ENCODE measurements around the gene MANEA.
"Not testable (repeated sequence)": the region's sequence is repeated elsewhere in the genome, so short reads cannot be mapped to it uniquely, and the experiment has no call there.

The MANEA gene, protein sequence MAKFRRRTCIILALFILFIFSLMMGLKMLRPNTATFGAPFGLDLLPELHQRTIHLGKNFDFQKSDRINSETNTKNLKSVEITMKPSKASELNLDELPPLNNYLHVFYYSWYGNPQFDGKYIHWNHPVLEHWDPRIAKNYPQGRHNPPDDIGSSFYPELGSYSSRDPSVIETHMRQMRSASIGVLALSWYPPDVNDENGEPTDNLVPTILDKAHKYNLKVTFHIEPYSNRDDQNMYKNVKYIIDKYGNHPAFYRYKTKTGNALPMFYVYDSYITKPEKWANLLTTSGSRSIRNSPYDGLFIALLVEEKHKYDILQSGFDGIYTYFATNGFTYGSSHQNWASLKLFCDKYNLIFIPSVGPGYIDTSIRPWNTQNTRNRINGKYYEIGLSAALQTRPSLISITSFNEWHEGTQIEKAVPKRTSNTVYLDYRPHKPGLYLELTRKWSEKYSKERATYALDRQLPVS

DNA sequence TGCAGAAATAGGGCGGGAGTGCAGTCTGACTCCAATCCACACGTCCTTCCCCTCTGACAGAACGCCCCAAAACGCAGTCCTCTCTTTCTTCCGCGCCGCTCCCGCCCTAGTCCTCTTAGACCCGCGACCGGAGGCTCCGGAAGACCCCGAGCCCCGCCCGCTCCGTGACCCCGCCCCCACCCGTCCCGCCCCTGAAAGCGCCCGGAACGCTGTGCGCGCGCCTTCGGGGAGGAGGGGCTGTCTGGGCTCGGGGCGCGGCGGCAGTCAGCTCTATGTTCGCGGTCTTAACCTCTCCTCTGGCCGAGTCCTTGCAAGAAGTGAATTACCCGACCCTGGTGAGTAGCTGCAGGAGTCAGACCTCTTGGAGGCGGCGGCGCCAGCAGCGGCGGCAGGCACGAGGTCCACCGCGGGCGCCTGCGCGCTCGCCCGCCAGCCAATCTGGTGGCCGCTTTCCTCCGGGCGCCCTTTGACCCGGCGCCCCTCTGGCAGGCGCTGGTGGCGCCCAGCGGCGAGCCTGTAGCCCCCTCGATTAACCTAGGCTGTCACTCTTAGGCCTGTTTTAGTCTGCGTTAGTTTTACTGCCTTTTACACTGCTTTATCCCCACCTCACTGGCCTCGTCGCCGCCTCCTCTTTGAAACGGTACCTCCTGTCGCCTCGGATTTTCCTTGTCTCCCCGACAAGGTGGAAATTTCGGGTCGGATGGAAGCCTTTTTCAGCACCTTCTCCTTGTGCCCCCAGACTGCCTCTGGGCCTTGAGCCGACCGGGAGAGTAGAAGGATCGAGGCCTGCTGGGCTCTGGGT, at the start of gene MANEA:
Gene MANEA, plus strand, starts transcription at position 232 of the 802 bp plus-strand sequence. CDS start 8,905 bp downstream, outside the sequence.
- peak; percentile 88 to 89 for DNase-seq
- TF ChIP-seq POLR2A (IDR thresholded peaks at IDR 0.05; ENCODE audit: low read length) (peak; percentile 53), GATA1 (IDR thresholded peaks at IDR 0.05; ENCODE audit: low read depth, low read length) (no peak)

DNA sequence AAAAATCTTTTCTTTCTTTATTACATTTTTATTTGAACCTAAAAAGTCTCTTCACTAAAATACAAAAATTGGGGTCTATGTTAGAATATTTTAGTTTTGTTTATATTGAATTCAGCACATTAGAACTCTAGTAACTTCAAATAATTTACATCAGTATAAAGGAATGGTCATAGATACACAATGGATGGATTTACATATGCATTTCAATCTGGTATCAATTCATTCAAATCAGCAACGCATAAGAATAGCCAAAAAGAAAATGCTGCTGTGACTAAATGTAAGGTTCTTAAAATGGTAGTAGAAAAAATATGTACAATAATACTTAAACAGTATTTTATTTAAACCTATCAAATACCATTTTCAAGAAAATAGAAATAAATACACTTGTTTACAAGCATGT, 47.6 kb upstream of the MANEA start:
- TF ChIP-seq GATA1 (IDR thresholded peaks at IDR 0.05; ENCODE audit: low read depth, low read length) (no peak), POLR2A (IDR thresholded peaks at IDR 0.05; ENCODE audit: low read length) (no peak)
- no peak for DNase-seq

DNA sequence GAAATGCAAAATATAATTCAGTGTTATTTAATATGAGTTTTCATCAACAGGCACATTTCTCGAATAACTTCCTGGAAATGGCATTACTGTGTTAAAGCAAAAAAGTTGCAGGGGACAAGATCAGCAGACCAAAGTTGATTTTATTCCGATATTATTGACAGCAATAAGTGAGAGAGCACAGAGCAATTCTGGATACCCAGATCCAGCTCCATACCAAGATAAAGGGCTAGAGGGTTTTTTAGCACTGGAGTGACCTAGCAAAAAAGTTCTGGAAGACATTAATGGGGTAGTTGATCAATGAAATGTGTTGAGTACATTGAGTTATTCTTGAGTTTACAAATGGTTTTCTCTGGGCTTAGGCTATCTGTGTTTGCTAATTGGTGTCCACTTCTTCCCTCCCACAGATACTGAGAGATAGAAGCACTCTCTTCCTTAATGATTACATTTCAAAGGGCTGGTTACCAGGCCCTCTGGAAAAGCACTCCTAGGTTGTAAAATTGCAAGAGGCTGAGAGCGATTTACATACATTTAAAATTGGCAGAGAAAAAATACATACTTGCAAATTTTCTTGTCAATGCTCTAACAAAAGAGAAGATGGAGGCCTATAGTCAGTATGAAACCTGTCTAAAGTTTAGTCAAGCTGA, 47.0 kb upstream of the MANEA start:
- DNase-seq, result no peak
- TF ChIP-seq GATA1 (IDR thresholded peaks at IDR 0.05; ENCODE audit: low read depth, low read length), result no peak
- TF ChIP-seq POLR2A (IDR thresholded peaks at IDR 0.05; ENCODE audit: low read length), result no peak

DNA sequence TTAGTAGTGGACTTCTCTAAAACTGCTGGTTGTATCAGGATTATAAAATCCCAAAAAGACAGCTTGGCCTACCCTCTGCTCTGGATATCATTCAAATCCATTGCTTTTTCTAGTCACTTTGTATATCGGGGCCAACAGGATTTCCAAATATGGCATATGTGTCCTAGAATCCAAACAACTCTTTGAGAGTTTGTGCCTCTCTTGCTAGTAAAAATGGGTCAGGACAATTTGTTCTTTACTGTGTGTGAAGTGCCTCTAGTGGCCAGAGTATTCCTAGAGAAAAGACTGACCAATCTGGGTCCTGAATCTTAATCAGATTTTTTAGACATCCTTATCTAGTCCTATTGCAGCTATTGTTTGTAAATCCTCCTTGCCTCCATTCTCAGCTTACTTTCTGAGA, 33.5 kb upstream of the MANEA start:
- no peak for DNase-seq
- no peak for TF ChIP-seq GATA1 (IDR thresholded peaks at IDR 0.05; ENCODE audit: low read depth, low read length)
- TF ChIP-seq POLR2A (IDR thresholded peaks at IDR 0.05; ENCODE audit: low read length), result no peak

DNA sequence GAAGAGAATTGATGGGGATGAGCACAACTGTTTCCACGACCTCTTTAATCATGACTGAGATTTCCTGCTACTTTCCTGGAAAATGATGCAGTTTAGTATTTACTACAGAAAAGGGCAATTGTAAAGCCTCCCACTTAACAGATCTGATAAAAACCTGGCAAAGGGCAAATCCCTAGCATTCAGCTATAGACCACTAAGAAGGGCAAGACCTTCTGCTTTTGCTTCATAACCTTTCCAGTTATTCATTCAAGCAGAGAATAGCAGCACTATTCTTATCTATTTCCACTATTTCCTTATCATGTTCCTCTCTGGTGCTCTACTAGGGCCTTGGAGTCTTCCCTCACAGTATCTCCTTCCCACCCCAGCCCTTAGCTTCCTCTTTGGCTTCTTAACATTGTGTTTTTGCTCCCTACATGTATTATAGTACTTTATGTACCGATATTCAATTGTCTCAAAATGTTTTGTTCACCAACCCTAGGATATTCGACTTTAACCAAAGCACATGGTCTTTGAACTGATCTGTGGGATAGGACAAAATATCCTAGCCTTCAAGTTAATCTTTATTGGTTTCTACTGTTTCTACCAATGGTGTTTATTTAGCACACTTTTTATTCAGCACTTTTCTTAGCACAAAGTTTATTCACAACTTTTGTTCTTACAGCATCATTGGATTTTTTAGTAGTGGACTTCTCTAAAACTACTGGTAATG, 32.7 kb upstream of the MANEA start:
- DNase-seq, result no peak
- no peak for TF ChIP-seq POLR2A (IDR thresholded peaks at IDR 0.05; ENCODE audit: low read length)
- TF ChIP-seq GATA1 (IDR thresholded peaks at IDR 0.05; ENCODE audit: low read depth, low read length), result no peak

DNA sequence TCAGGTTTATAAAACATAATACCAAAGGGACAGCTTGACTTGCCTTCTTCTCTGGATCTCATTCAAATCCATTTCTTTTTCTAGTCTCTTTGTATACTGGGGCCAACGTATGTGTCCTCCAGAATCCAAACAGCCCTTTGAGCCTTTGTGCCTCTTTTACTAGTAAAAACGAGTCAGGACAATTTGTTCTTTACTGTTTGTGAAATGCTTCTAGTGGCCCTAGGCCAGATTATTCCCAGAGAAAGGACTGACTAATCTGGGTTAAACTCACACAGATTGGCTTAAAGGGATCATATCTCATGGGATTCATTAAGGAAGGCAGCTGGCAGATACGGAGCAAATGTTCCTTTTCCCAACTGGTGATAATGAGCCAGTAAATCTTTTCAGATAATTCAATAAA, 32.1 kb upstream of the MANEA start:
- DNase-seq, result no peak
- TF ChIP-seq POLR2A (IDR thresholded peaks at IDR 0.05; ENCODE audit: low read length), result no peak
- TF ChIP-seq GATA1 (IDR thresholded peaks at IDR 0.05; ENCODE audit: low read depth, low read length), result no peak

DNA sequence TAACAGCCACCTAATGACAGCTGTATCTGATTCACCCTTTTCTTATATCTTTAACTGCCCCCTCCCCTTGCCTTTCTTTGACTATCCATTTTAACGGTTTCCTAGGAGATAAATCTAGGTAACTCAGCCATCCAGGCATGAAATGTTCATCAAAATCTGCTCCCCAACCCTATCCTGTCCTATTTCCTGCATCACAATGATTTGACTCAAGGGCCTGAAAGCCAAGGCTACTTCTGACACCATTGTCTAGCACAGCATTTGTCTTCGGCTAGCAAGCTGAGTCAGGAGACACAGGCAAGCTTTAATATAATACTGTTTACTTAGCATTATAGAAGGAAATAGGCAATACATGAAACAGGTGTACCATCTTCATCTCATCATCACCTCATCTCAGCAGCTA, 31.6 kb upstream of the MANEA start:
- TF ChIP-seq GATA1 (IDR thresholded peaks at IDR 0.05; ENCODE audit: low read depth, low read length), result no peak
- TF ChIP-seq POLR2A (IDR thresholded peaks at IDR 0.05; ENCODE audit: low read length), result no peak
- DNase-seq, result no peak

DNA sequence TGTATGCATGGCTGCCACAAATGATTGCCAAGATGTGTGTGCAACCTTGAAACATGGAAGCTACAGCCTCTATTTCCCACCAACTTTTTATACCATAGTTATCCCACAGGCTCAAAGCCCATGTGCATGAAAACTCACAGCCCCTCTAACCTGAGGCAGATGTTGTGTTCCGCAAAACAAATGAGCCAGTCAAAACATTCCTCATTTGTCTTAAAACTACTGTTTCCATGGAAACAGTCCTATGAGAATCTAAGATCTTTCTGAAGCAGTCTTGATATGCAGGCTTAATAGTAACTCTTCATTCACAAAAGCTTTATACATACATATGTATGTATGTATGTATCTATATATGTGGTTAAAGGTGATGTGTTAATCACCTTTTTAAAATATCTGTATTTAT, 31.2 kb upstream of the MANEA start:
- TF ChIP-seq POLR2A (IDR thresholded peaks at IDR 0.05; ENCODE audit: low read length) (no peak), GATA1 (IDR thresholded peaks at IDR 0.05; ENCODE audit: low read depth, low read length) (no peak)
- DNase-seq, result no peak

DNA sequence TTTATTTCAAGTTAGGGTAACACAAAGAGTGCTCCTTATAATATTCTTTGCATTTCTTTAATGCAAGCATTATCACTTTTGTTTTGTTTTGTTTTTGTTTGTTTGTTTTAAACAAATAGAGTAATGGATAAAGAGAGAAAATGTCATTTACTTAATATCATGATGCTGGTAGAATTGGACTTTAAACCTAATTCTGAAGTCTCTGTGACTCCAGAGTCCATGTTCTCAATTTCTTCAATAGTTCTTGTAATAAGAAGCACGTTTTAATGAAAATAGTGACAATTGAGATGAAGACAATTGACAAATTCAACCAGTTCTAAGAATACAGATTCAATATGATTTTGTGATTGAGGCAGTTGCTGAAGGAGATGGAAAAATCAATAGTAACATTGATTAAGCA, 30.3 kb upstream of the MANEA start:
- DNase-seq, result no peak
- no peak for TF ChIP-seq GATA1 (IDR thresholded peaks at IDR 0.05; ENCODE audit: low read depth, low read length)
- no peak for TF ChIP-seq POLR2A (IDR thresholded peaks at IDR 0.05; ENCODE audit: low read length)

DNA sequence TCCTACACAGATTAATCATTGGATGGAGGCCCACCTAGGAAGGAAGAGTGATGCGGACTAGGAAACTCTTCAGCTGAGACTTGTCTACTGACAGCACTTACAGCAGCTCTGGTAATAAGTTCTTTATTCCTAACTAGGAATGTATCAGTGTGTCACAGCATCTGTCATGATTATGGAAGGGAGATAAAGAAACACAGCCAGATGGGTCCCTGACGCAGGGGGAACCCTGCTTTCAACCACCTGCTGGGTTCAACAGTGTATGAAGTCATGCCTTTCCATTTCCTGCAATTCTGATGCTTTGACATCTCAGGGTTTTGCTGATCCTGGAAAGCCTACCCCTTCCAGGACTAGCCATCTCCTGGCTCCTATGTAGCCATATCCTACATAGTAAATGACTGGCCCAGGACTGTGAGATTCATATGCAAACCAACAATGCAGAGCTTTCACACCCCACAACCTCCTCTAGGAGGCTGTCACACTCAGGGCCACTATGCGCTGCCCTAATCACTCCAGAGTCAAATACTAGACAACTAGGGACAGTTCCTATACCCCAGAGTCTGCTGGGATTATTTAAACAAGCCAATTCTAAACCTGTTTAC, 29.0 kb upstream of the MANEA start:
- TF ChIP-seq POLR2A (IDR thresholded peaks at IDR 0.05; ENCODE audit: low read length) (no peak), GATA1 (IDR thresholded peaks at IDR 0.05; ENCODE audit: low read depth, low read length) (no peak)
- DNase-seq, result no peak

DNA sequence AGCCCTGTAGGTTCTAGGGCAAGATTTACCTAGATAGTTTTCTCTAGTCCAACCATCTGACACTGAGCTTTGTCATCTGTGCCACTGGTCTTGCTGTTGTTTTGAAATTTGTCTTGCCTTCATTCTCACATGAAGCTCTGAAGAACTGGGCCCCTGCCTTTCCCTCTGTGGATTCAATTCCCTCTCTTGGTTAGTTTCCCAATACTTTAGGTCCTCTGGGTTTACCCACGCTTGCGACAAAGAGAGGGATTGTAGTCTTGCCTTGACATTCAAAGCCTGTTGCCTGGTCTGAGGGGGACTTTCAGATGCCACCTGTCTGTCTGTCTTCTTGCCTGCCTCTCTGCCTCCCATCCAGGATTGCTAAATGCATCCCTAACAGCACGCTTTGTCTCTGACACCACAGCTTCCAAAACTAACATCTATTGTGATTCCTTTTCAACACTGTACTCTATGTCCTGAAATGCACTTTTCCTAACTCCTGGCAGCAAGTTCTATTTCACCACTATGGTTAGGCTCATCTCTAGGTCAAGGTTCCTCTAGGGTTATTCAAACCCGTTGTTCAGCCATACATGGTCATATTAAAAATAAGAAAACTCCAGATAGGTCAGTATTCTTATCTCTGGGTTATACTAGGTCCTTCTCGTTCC, 25.5 kb upstream of the MANEA start:
- TF ChIP-seq GATA1 (IDR thresholded peaks at IDR 0.05; ENCODE audit: low read depth, low read length), result no peak
- TF ChIP-seq POLR2A (IDR thresholded peaks at IDR 0.05; ENCODE audit: low read length), result no peak
- DNase-seq, result no peak

DNA sequence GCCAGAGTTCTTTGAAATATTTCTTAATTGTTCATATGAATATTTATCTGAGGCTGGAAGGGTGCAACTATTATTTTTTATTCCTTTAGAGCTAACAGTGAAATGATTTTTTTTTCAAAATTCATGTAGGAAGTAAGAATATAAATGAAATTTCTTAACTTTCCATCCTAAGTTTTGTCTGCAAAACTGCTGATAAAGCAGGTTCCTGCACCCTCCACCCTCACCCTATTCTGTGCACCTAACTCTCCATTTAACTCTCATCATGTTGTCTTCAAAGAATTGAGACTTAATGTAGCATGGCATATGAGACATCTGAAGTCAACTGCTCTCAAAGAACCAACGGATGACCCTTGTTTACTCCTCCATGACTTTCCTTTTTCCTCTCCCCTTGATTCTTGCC, 23.5 kb upstream of the MANEA start:
- no peak for DNase-seq
- no peak for TF ChIP-seq GATA1 (IDR thresholded peaks at IDR 0.05; ENCODE audit: low read depth, low read length)
- no peak for TF ChIP-seq POLR2A (IDR thresholded peaks at IDR 0.05; ENCODE audit: low read length)

DNA sequence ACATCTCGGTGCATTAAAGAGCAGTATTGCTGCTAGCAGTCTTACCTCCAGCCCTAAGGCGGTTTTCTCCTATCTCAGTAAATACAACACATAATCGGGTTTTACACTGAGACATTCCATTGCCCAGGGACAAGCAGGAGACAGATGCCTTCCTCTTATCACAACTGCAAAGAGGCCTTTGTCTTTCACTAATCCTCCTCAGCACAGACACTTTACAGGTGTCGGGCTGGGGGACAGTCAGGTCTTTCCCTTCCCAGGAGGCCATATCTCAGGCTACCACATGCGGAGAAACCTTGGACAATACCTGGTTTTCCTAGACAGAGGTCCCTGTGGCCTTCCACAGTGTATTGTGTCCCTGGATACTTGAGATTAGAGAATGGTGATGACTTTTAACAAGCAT, 16.4 kb upstream of the MANEA start:
- not testable (repeated sequence) for DNase-seq

Data from erythroblast (primary cell).